ENCODE data around the gene PSMG4.

The PSMG4 gene

DNA sequence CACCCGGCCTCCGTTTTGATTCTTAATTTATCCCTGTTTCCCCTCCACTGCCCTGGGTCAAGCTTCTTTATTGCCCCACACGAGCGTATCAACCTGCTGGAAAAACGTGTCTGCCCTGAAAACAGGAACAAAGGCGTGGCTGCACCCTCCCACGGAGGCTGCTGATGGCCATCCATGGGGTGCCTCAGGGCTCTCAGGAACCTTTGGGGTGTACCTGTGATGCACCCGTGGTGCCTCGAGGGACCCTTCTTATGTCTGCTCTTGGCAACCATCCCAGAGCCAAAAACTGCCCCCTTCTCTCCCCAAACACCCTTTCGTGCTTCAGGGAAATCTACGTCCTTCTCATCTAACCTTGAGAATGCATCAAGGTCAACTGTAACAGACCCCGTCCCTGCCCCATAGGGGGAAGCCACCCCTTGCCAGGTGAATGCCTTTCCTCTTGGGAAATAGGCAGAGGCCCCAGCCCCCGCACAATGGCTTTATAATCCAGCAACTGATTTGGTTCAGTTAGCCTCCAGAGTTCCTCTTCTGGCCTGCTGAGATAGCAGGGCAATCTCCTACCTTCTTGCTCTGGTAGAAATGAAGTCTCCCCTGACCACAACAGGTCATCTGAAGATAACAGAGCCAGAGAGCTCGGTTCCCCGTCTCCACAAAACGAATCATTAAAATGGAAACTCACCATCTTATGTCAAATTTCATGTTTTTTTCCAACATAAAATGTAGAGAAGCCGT lies 29.4 kb downstream of the PSMG4 start:
- no peak overlapping the region for H3K4me3 ChIP-seq (ENCODE audit: severe bottlenecking)
- no peak for ATAC-seq (ENCODE audit: low read depth)
- DNase-seq (ENCODE audit: low spot score): peak; percentile 19
- H3K27ac ChIP-seq (ENCODE audit: poor library complexity, severe bottlenecking): no peak overlapping the region
- no peaks in the 10 kb centered on the region for H3K36me3 ChIP-seq (ENCODE audit: low read depth)
- no peaks in the 10 kb centered on the region for H3K9me3 ChIP-seq (ENCODE audit: severe bottlenecking)
- no peaks in the 10 kb centered on the region for H3K27me3 ChIP-seq (ENCODE audit: insufficient read depth, poor library complexity, severe bottlenecking)
- no peak for TF ChIP-seq CTCF (IDR thresholded peaks at IDR 0.05; ENCODE audit: poor library complexity, severe bottlenecking)
- no peaks in the 10 kb centered on the region for H3K4me1 ChIP-seq (ENCODE audit: insufficient read depth, poor library complexity, severe bottlenecking)

- H3K27ac ChIP-seq (ENCODE audit: poor library complexity, severe bottlenecking): no peak overlapping the region
- H3K4me1 ChIP-seq (ENCODE audit: insufficient read depth, poor library complexity, severe bottlenecking): no peaks in the 10 kb centered on the region
- H3K27me3 ChIP-seq (ENCODE audit: insufficient read depth, poor library complexity, severe bottlenecking): no peaks in the 10 kb centered on the region
- no peaks in the 10 kb centered on the region for H3K36me3 ChIP-seq (ENCODE audit: low read depth)
- no peak overlapping the region for H3K4me3 ChIP-seq (ENCODE audit: severe bottlenecking)
- no peak for TF ChIP-seq CTCF (IDR thresholded peaks at IDR 0.05; ENCODE audit: poor library complexity, severe bottlenecking)
- DNase-seq (ENCODE audit: low spot score) (no peak), ATAC-seq (ENCODE audit: low read depth) (no peak)
- no peaks in the 10 kb centered on the region for H3K9me3 ChIP-seq (ENCODE audit: severe bottlenecking)
These were observed 30.2 kb downstream of the PSMG4 start for GRCh38 chr6:3288711-3289663.

DNA sequence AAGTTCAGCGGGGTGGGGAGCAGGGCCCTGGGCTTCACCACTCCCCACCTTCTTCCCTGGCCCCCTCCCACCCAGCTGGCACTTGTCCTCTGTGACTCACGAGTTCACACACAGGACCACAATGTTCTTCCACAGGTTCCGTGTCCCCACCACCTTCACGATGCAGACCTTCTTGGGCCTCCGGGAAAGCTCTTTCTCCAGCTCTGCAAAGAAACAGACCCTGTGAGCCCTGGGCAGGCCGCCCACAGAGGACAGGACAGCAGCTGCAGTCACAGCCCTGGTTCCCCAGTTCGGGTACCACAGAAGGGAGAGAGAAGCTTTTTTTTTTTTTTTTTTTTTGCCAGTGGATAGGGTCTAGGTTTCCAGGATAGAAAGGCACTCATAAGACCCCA lies 30.9 kb downstream of the PSMG4 start:
- H3K36me3 ChIP-seq (ENCODE audit: low read depth): no peaks in the 10 kb centered on the region
- H3K27ac ChIP-seq (ENCODE audit: poor library complexity, severe bottlenecking): no peak overlapping the region
- H3K9me3 ChIP-seq (ENCODE audit: severe bottlenecking): no peaks in the 10 kb centered on the region
- no peak for TF ChIP-seq CTCF (IDR thresholded peaks at IDR 0.05; ENCODE audit: poor library complexity, severe bottlenecking)
- no peaks in the 10 kb centered on the region for H3K27me3 ChIP-seq (ENCODE audit: insufficient read depth, poor library complexity, severe bottlenecking)
- DNase-seq (ENCODE audit: low spot score) (no peak), ATAC-seq (ENCODE audit: low read depth) (no peak)
- no peaks in the 10 kb centered on the region for H3K4me1 ChIP-seq (ENCODE audit: insufficient read depth, poor library complexity, severe bottlenecking)
- no peak overlapping the region for H3K4me3 ChIP-seq (ENCODE audit: severe bottlenecking)

DNA sequence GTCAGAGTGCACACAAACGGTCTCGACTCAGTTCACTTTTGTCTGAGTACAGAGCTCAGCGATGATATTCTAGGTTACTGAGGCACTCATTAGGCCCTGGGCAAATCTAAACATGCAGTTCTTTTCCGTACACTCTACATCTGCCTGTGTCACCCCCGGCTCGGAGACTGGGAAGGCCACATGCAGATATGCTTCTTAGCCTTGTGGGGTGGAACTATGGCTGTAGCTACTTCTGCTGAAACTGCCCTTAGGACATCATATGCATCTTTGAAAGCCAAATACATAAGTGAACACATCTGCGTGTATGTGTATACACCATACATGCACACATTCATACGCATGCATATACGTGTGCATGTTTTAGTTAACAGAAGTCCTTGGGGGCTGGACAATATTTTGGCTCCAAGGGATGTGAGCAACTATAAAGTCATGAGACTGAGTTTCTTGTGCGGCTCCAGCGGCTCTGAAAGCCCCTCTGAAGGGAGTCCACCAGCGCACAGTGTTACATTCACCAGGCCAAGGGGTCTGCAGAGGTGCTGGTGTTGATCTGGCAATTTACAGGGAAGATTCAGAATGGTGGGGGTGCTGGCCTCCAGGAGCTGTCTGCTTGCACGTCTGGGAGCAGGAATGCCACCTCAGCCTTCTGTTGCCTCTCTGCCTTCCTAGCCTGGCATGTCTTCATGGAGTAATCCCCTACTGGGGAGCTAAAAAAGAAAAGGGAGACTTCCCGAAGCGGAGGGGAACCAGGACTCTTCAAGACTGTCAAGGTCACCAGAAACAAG lies 31.6 kb downstream of the PSMG4 start:
- no peak overlapping the region for H3K4me3 ChIP-seq (ENCODE audit: severe bottlenecking)
- no peaks in the 10 kb centered on the region for H3K27me3 ChIP-seq (ENCODE audit: insufficient read depth, poor library complexity, severe bottlenecking)
- no peak overlapping the region for H3K27ac ChIP-seq (ENCODE audit: poor library complexity, severe bottlenecking)
- ATAC-seq (ENCODE audit: low read depth) (no peak), DNase-seq (ENCODE audit: low spot score) (no peak)
- H3K36me3 ChIP-seq (ENCODE audit: low read depth): no peaks in the 10 kb centered on the region
- no peaks in the 10 kb centered on the region for H3K4me1 ChIP-seq (ENCODE audit: insufficient read depth, poor library complexity, severe bottlenecking)
- TF ChIP-seq CTCF (IDR thresholded peaks at IDR 0.05; ENCODE audit: poor library complexity, severe bottlenecking): no peak
- no peaks in the 10 kb centered on the region for H3K9me3 ChIP-seq (ENCODE audit: severe bottlenecking)

Measured in RWPE2 (cell line).